ENCODE results near the gene CHRM1. TPM values are rescaled to one million over a fixed set of nuclear protein-coding genes. Genes with fewer than 3 reads are reported as not detected.

Gene CHRM1
- total RNA-seq = not detected

- H3K4me3 ChIP-seq = no peak within 1 kb of the TSS
- H3K27me3 ChIP-seq = peaks cover 0 to 9% of the 10 kb centered on the region in 2 donors
- H3K27ac ChIP-seq = peak within 1 kb of the TSS in 1 of 4 donors; percentile 6
- DNase-seq (peak; percentile 23 to 71 (median 48)), ATAC-seq (peak; percentile 49)
- H3K36me3 ChIP-seq (replicated peaks in 1 of 2; ENCODE audit: insufficient read depth in 1 of 2, low read depth in 2 of 2) = no peaks in the 10 kb centered on the region
- no peak for TF ChIP-seq POLR2A (IDR thresholded peaks at IDR 0.05)
- no peak for TF ChIP-seq CTCF (IDR thresholded peaks at IDR 0.05)
- H3K4me1 ChIP-seq = peaks cover 40% of the 10 kb centered on the region
- no peaks in the 10 kb centered on the region for H3K9me3 ChIP-seq
- 11 to 13% methylated on average over 9 of the region's 9 CpGs for WGBS, 2 donors
- intact Hi-C loops (cut with DNase I) = no loop called here
Observed at GRCh38 chr11:62921201-62921572, at the start of gene CHRM1. Gene CHRM1 (minus strand): TSS chr11:62921363. CDS start chr11:62911100, 10,263 bp downstream.

- Histone ChIP-seq H3K4me1 (peaks cover 10% of the 10 kb centered on the region), H3K9me3 (no peaks in the 10 kb centered on the region), H3K27me3 (no peaks in the 10 kb centered on the region), H3K27ac (no peak overlapping the region), H3K4me3 (no peak overlapping the region), H3K36me3 (replicated peaks in 1 of 2; ENCODE audit: insufficient read depth in 1 of 2, low read depth in 2 of 2) (no peaks in the 10 kb centered on the region)
- intact Hi-C loops (cut with DNase I) = no loop called here
- no peak for DNase-seq
- no peak for ATAC-seq
- WGBS, 2 donors = 58 to 82% methylated on average over 2 of the region's 2 CpGs
- no peak for TF ChIP-seq POLR2A (IDR thresholded peaks at IDR 0.05)
- TF ChIP-seq CTCF (IDR thresholded peaks at IDR 0.05) = no peak
Observed at GRCh38 chr11:62965574-62965973, 44.4 kb upstream of the CHRM1 start.

GRCh38 chr11:62962391-62962790 lies 41.2 kb upstream of the CHRM1 start:
- no peaks in the 10 kb centered on the region for H3K36me3 ChIP-seq (replicated peaks in 1 of 2; ENCODE audit: insufficient read depth in 1 of 2, low read depth in 2 of 2)
- peaks cover 10% of the 10 kb centered on the region for H3K4me1 ChIP-seq
- ATAC-seq (no peak), DNase-seq (no peak)
- H3K27ac ChIP-seq = no peak overlapping the region
- WGBS, 2 donors = 87 to 89% methylated on average over 2 of the region's 3 CpGs
- H3K4me3 ChIP-seq = no peak overlapping the region
- intact Hi-C loops (cut with DNase I) = no loop called here
- no peaks in the 10 kb centered on the region for H3K27me3 ChIP-seq
- H3K9me3 ChIP-seq = no peaks in the 10 kb centered on the region
- TF ChIP-seq CTCF (IDR thresholded peaks at IDR 0.05) (no peak), POLR2A (IDR thresholded peaks at IDR 0.05) (no peak)

- WGBS, 2 donors = 66% methylated on average over 4 of the region's 4 CpGs
- Histone ChIP-seq H3K36me3 (replicated peaks in 1 of 2; ENCODE audit: insufficient read depth in 1 of 2, low read depth in 2 of 2) (no peaks in the 10 kb centered on the region), H3K9me3 (no peaks in the 10 kb centered on the region), H3K4me3 (no peak overlapping the region), H3K27ac (no peak overlapping the region), H3K4me1 (peaks cover 10% of the 10 kb centered on the region), H3K27me3 (no peaks in the 10 kb centered on the region)
- intact Hi-C loops (cut with DNase I) = no loop called here
- DNase-seq = peak in 1 of 4 donors; percentile 26
- ATAC-seq = no peak
- TF ChIP-seq CTCF (IDR thresholded peaks at IDR 0.05) = no peak
- TF ChIP-seq POLR2A (IDR thresholded peaks at IDR 0.05) = no peak
Observed at GRCh38 chr11:62961017-62961570, 39.9 kb upstream of the CHRM1 start.

GRCh38 chr11:62959422-62959980 lies 38.3 kb upstream of the CHRM1 start:
- H3K9me3 ChIP-seq = no peaks in the 10 kb centered on the region
- 71 to 100% methylated on average over 1 of the region's 1 CpG for WGBS, 2 donors
- no peaks in the 10 kb centered on the region for H3K27me3 ChIP-seq
- H3K36me3 ChIP-seq (replicated peaks in 1 of 2; ENCODE audit: insufficient read depth in 1 of 2, low read depth in 2 of 2) = no peaks in the 10 kb centered on the region
- ATAC-seq = no peak
- no peak for DNase-seq
- intact Hi-C loops (cut with DNase I) = no loop called here
- peaks cover 10% of the 10 kb centered on the region for H3K4me1 ChIP-seq
- TF ChIP-seq CTCF (IDR thresholded peaks at IDR 0.05) = no peak
- TF ChIP-seq POLR2A (IDR thresholded peaks at IDR 0.05) = no peak
- H3K4me3 ChIP-seq = no peak overlapping the region
- H3K27ac ChIP-seq = no peak overlapping the region
